Endothelial cell of umbilical vein (primary cell): ENCODE measurements around the gene ARHGAP32. TPM values are rescaled to one million over a fixed set of nuclear protein-coding genes. Genes with fewer than 3 reads are reported as not detected.
A peak's percentile ranks its signal among the peaks of the same experiment; 100 is the strongest.

Experiments
- BruUV-seq: library from RNA; stranded (reverse); fragments of 400-500 nt; replicated peaks from 2 replicates; lab custom pipeline; 2021; lab: Mats Ljungman, UMichigan
- CTCF ChIA-PET: fragments of 300-600, 350-600 bp; sonication (Branson Sonifier 250); formaldehyde crosslinking; loops from one replicate; lab custom pipeline; 2021; ENCODE audit warnings: antibody characterized with exemption, inconsistent platforms; lab: Charles Lee
- POLR2A ChIA-PET: fragments of 300-600, 350-600 bp; sonication (Branson Sonifier 250); formaldehyde crosslinking; loops from one replicate; lab custom pipeline; 2021; ENCODE audit warnings: antibody characterized with exemption, inconsistent platforms; lab: Charles Lee
- DNase-seq: peaks from one replicate; pipeline ENCODE4 v3.0.0-alpha.2; 2011; ENCODE audit warnings: low read depth, low spot score
- FAIRE-seq: peaks from 2 replicates; lab custom pipeline; 2011; peaks lifted over from hg19 to GRCh38; lab: Jason Lieb, UNC
- H2AFZ ChIP-seq: 2 replicates; pipeline ENCODE4 v1.6.0; 2012; ENCODE audit warnings: low read depth, low read length, control low read depth, inconsistent platforms
- H3K27ac ChIP-seq: 2 replicates; pipeline ENCODE4 v1.5.1; 2011; ENCODE audit warnings: low read depth, mild to moderate bottlenecking, control low read depth, low read length, moderate library complexity; ENCODE audit not compliant: insufficient read depth
- H3K27me3 ChIP-seq, 2 experiments: 2 replicates each; pipeline versions ENCODE4 v1.6.0 to v1.6.1; 2011; ENCODE audit warnings: low read length in 2 of 2, mixed read lengths in 1 of 2; ENCODE audit not compliant: control insufficient read depth in 2 of 2, insufficient read depth in 2 of 2
- H3K36me3 ChIP-seq, 2 experiments: 2 replicates in 1 of 2; 3 replicates in 1 of 2; pipeline ENCODE4 v1.5.1; 2011; ENCODE audit warnings: low read length in 2 of 2, mild to moderate bottlenecking in 1 of 2, moderate library complexity in 1 of 2; ENCODE audit not compliant: control insufficient read depth in 2 of 2, insufficient read depth in 2 of 2; ENCODE audit errors: extremely low read depth in 1 of 2
- H3K4me1 ChIP-seq: 3 replicates; pipeline ENCODE4 v1.5.1; 2011; ENCODE audit warnings: mild to moderate bottlenecking, low read length; ENCODE audit not compliant: control insufficient read depth, insufficient read depth; ENCODE audit errors: extremely low read depth
- H3K4me2 ChIP-seq: 2 replicates; pipeline ENCODE4 v1.6.1; 2011; ENCODE audit warnings: low read length, control low read depth, mixed read lengths; ENCODE audit not compliant: insufficient read depth
- H3K4me3 ChIP-seq, 3 experiments: fragments of 200-600 bp in 1 of 3; sonication (generic), shearing (Covaris generic) in 1 of 3; replicated peaks in 1 of 3; 2 replicates each; pipeline ENCODE4 v1.5.1; 2011 to 2016; ENCODE audit warnings: control low read depth in 3 of 3, low read length in 3 of 3, mild to moderate bottlenecking in 2 of 3, inconsistent platforms in 1 of 3, low read depth in 1 of 3, moderate library complexity in 1 of 3; ENCODE audit not compliant: insufficient read depth in 1 of 3
- H3K79me2 ChIP-seq: 2 replicates; pipeline ENCODE4 v1.6.0; 2012; ENCODE audit warnings: low read length, inconsistent platforms; ENCODE audit not compliant: control insufficient read depth, insufficient read depth
- H3K9ac ChIP-seq: replicated peaks from 2 replicates; pipeline ENCODE3; 2011; ENCODE audit warnings: low read length, control low read depth; ENCODE audit not compliant: insufficient read depth; ENCODE audit errors: extremely low read depth
- H3K9me1 ChIP-seq: replicated peaks from 3 replicates; pipeline ENCODE4 v1.6.0; 2011; ENCODE audit warnings: mild to moderate bottlenecking, low read length; ENCODE audit not compliant: control insufficient read depth, insufficient read depth; ENCODE audit errors: extremely low read depth
- H3K9me3 ChIP-seq: replicated peaks from 2 replicates; pipeline ENCODE4 v1.5.1; 2012; ENCODE audit warnings: low read length, inconsistent platforms; ENCODE audit not compliant: control insufficient read depth, insufficient read depth
- H4K20me1 ChIP-seq: replicated peaks from 2 replicates; pipeline ENCODE3; 2011; ENCODE audit warnings: mild to moderate bottlenecking, low read length; ENCODE audit not compliant: control insufficient read depth, insufficient read depth; ENCODE audit errors: extremely low read depth
- CTCF ChIP-seq, 2 donors: IDR thresholded peaks; 1 replicate in 1 of 2; 2 replicates in 1 of 2; pipeline ENCODE4 v1.5.1; 2011; ENCODE audit warnings: low read length in 2 of 2, mild to moderate bottlenecking in 2 of 2, moderate library complexity in 2 of 2, control low read depth in 1 of 2, inconsistent platforms in 1 of 2, low read depth in 1 of 2; ENCODE audit not compliant: insufficient read depth in 1 of 2; ENCODE audit errors: extremely low read depth in 1 of 2
- EZH2 ChIP-seq: IDR thresholded peaks from 2 replicates; pipeline ENCODE4 v1.6.1; 2012; ENCODE audit warnings: borderline replicate concordance, low read depth, mild to moderate bottlenecking, moderate library complexity, low read length, inconsistent platforms; ENCODE audit not compliant: severe bottlenecking
- FOS ChIP-seq: IDR thresholded peaks from 2 replicates; pipeline ENCODE4 v1.6.1; 2011; ENCODE audit warnings: mild to moderate bottlenecking, low read length, moderate library complexity, borderline replicate concordance; ENCODE audit not compliant: insufficient read depth
- GATA2 ChIP-seq: IDR thresholded peaks from 2 replicates; pipeline ENCODE4 v1.7.0; 2011; ENCODE audit warnings: low read depth, mild to moderate bottlenecking, moderate library complexity, mixed read lengths, low read length; ENCODE audit not compliant: insufficient read length, insufficient read depth
- JUN ChIP-seq: IDR thresholded peaks from 2 replicates; pipeline ENCODE4 v1.6.1; 2011; ENCODE audit warnings: borderline replicate concordance, low read depth; ENCODE audit not compliant: insufficient read length, insufficient read depth
- MAX ChIP-seq: IDR thresholded peaks from 2 replicates; pipeline ENCODE4 v1.6.1; 2011; ENCODE audit not compliant: insufficient read depth, insufficient read length
- MYC ChIP-seq: IDR thresholded peaks from one replicate; pipeline ENCODE4 v1.6.1; 2011; ENCODE audit warnings: mild to moderate bottlenecking, low read depth, low read length
- POLR2A ChIP-seq: IDR thresholded peaks from 2 replicates; pipeline ENCODE4 v1.6.1; 2012; ENCODE audit warnings: low read depth, mild to moderate bottlenecking, control low read depth, low read length
- POLR2AphosphoS5 ChIP-seq: IDR thresholded peaks from 2 replicates; pipeline ENCODE4 v1.6.1; 2012; ENCODE audit warnings: low read depth, mild to moderate bottlenecking, control low read depth, low read length, moderate library complexity; ENCODE audit not compliant: insufficient read depth
- dilution Hi-C: fragments of 300-500 bp; cut with MboI; formaldehyde crosslinking; loops from one replicate; pipeline ENCODE4 v1.15.0; 2019; ENCODE audit warnings: low sequenced_read_pairs; ENCODE audit not compliant: extremely low pct_ligation_motif_present
- intact Hi-C: fragments of 100-400 bp; cut with micrococcal nuclease; formaldehyde crosslinking; loops from one replicate; pipeline ENCODE4 v1.10.0; 2022
- polyA plus RNA-seq, 4 experiments: library from polyadenylated mRNA; depleted of rRNA in 3 of 4; stranded (reverse) in 3 of 4; unstranded in 1 of 4; fragments of >200 nt; gene quantifications; 2 replicates each; pipeline versions ENCODE4 v1.2.1 to v1.2.3, GENCODE V29; 2011 to 2012; ENCODE audit warnings: missing spikeins in 1 of 4
- total RNA-seq: library from RNA; stranded (reverse); gene quantifications from 2 replicates; pipeline ENCODE4 v1.2.3, GENCODE V29; 2021

ARHGAP32 gene
- total and polyA plus RNA-seq, 2 donors (not counting 3 experiments of a cell fraction or from before 2014, with no cell fraction given) = 3.4 to 9.1 TPM

GRCh38 chr11:129143335-129143734 lies 48.8 kb downstream of the ARHGAP32 start:
- peak overlapping the region; percentile 79 for H2AFZ ChIP-seq
- FAIRE-seq (peak; percentile 96), DNase-seq (peak; percentile 97)
- no peaks in the 10 kb centered on the region for H3K9me3 ChIP-seq
- no TSS peak for BruUV-seq
- POLR2A ChIA-PET = no interaction called here
- H3K36me3 ChIP-seq = no peaks in the 10 kb centered on the region
- peak overlapping the region; percentile 59 for H3K9ac ChIP-seq
- H3K79me2 ChIP-seq = no peaks in the 10 kb centered on the region
- H3K9me1 ChIP-seq = no peaks in the 10 kb centered on the region
- H3K27ac ChIP-seq = peak overlapping the region; percentile 93
- no peaks in the 10 kb centered on the region for H4K20me1 ChIP-seq
- peak overlapping the region; percentile 78 for H3K4me2 ChIP-seq
- no peaks in the 10 kb centered on the region for H3K27me3 ChIP-seq
- H3K4me3 ChIP-seq = peak overlapping the region in 1 of 3 experiments; percentile 23
- dilution Hi-C loops (no loop called here), intact Hi-C loops (loop anchor here (2.0 kb wide), 2 partner anchors 135 to 495 kb away; no protein-coding TSS in a partner anchor)
- CTCF ChIA-PET = interaction anchor here (1.2 kb wide), 1 partner anchor 25 kb away, joined by 4 read pairs; no protein-coding TSS in a partner anchor
- H3K4me1 ChIP-seq = peaks cover 14% of the 10 kb centered on the region
- peak; percentile 100 for TF ChIP-seq FOS
- peak; percentile 68 for TF ChIP-seq GATA2
- TF ChIP-seq CTCF (IDR thresholded peaks at IDR 0.05; ENCODE audit: extremely low read depth in 1 of 2, insufficient read depth in 1 of 2, low read depth in 1 of 2, low read length in 2 of 2) = no peak
- TF ChIP-seq POLR2AphosphoS5 = peak; percentile 92
- peak; percentile 59 for TF ChIP-seq MYC
- TF ChIP-seq POLR2A = no peak
- no peak for TF ChIP-seq EZH2
- TF ChIP-seq JUN = peak; percentile 94
- no peak for TF ChIP-seq MAX
